Measurements from ENCODE around the gene SYNDIG1.
A peak's percentile ranks its signal among the peaks of the same experiment; 100 is the strongest.

The SYNDIG1 gene

GRCh38 chr20:24682496-24682985 is 213.1 kb downstream of the SYNDIG1 start:
- no peak overlapping the region for H3K27ac ChIP-seq (replicated peaks)
- no peaks in the 10 kb centered on the region for H3K27me3 ChIP-seq (ENCODE audit: insufficient read depth, poor library complexity, severe bottlenecking)
- DNase-seq (ENCODE audit: low read depth in 1 of 2, low spot score in 1 of 2): no peak
- TF ChIP-seq POLR2AphosphoS5 (IDR thresholded peaks at IDR 0.05; ENCODE audit: low read depth) (no peak), CTCF (IDR thresholded peaks at IDR 0.05; ENCODE audit: insufficient read depth, low read length) (no peak), REST (IDR thresholded peaks at IDR 0.05; ENCODE audit: insufficient replicate concordance, low read depth) (no peak), SPI1 (IDR thresholded peaks at IDR 0.05; ENCODE audit: borderline replicate concordance, low read depth) (no peak), GABPA (IDR thresholded peaks at IDR 0.05; ENCODE audit: low read depth) (no peak)
- H3K4me3 ChIP-seq (replicated peaks; ENCODE audit: insufficient read depth, low read length): no peak overlapping the region

- Histone ChIP-seq H3K27ac (replicated peaks) (peak overlapping the region; percentile 10; the same call in 1 of the 2 replicates), H3K27me3 (ENCODE audit: insufficient read depth, poor library complexity, severe bottlenecking) (no peaks in the 10 kb centered on the region), H3K4me3 (replicated peaks; ENCODE audit: insufficient read depth, low read length) (no peak overlapping the region)
- TF ChIP-seq POLR2AphosphoS5 (IDR thresholded peaks at IDR 0.05; ENCODE audit: low read depth): no peak
- TF ChIP-seq REST (IDR thresholded peaks at IDR 0.05; ENCODE audit: insufficient replicate concordance, low read depth): no peak
- TF ChIP-seq GABPA (IDR thresholded peaks at IDR 0.05; ENCODE audit: low read depth): no peak
- no peak for TF ChIP-seq CTCF (IDR thresholded peaks at IDR 0.05; ENCODE audit: insufficient read depth, low read length)
- TF ChIP-seq SPI1 (IDR thresholded peaks at IDR 0.05; ENCODE audit: borderline replicate concordance, low read depth): no peak
- DNase-seq (ENCODE audit: low read depth in 1 of 2, low spot score in 1 of 2): no peak
Observed at GRCh38 chr20:24683676-24684075, 214.2 kb downstream of the SYNDIG1 start.

GRCh38 chr20:24684421-24684871 is 215.0 kb downstream of the SYNDIG1 start:
- TF ChIP-seq SPI1 (IDR thresholded peaks at IDR 0.05; ENCODE audit: borderline replicate concordance, low read depth): peak; percentile 94
- TF ChIP-seq CTCF (IDR thresholded peaks at IDR 0.05; ENCODE audit: insufficient read depth, low read length): no peak
- TF ChIP-seq REST (IDR thresholded peaks at IDR 0.05; ENCODE audit: insufficient replicate concordance, low read depth): no peak
- no peak for TF ChIP-seq GABPA (IDR thresholded peaks at IDR 0.05; ENCODE audit: low read depth)
- TF ChIP-seq POLR2AphosphoS5 (IDR thresholded peaks at IDR 0.05; ENCODE audit: low read depth): no peak
- Histone ChIP-seq H3K27ac (replicated peaks) (peak overlapping the region; percentile 10), H3K4me3 (replicated peaks; ENCODE audit: insufficient read depth, low read length) (no peak overlapping the region), H3K27me3 (ENCODE audit: insufficient read depth, poor library complexity, severe bottlenecking) (no peaks in the 10 kb centered on the region)
- DNase-seq (ENCODE audit: low read depth in 1 of 2, low spot score in 1 of 2): peak in 1 of 2 experiments; percentile 67
